Tibial nerve (tissue), 3 donors: Measurements from ENCODE around the gene STX8.

Source experiments
- POLR2A ChIP-seq, 2 donors: fragments of 450-650 bp; IDR thresholded peaks; one replicate each; pipeline ENCODE4 v1.6.1; 2017; ENCODE audit warnings: antibody characterized with exemption in 2 of 2, mild to moderate bottlenecking in 2 of 2, moderate library complexity in 2 of 2
- TF ChIP-seq, protein P1 (sequence below), 5 experiments: fragments of 200-600 bp in 3 of 5; fragments of 450-650 bp in 2 of 5; sonication (generic) in 3 of 5; IDR thresholded peaks; one replicate each; pipeline ENCODE4 v1.5.1; 2016 to 2019; ENCODE audit warnings: antibody characterized with exemption in 5 of 5, mild to moderate bottlenecking in 3 of 5, moderate library complexity in 2 of 5

DNA sequence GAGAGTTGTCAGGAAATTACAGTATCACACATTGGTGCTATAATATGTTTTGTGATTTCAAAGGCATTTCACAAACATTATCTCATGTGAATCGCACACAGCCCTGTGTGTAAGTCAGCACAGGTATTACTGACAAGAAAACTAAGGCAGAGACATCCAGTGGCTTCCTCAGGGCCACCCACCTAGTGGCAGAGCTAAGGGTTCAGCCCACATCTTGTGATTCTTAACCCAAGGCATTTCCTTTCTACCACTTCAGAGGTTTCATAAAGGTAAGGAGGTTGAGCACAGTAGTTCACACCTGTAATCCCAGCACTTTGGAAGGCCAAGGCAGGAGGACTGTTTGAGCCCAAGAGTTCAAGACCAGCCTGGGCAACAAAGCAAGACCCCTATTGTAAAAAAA, 58.2 kb downstream of the STX8 start:
- no peak for TF ChIP-seq POLR2A (IDR thresholded peaks at IDR 0.05)
- TF ChIP-seq, protein P1, sequence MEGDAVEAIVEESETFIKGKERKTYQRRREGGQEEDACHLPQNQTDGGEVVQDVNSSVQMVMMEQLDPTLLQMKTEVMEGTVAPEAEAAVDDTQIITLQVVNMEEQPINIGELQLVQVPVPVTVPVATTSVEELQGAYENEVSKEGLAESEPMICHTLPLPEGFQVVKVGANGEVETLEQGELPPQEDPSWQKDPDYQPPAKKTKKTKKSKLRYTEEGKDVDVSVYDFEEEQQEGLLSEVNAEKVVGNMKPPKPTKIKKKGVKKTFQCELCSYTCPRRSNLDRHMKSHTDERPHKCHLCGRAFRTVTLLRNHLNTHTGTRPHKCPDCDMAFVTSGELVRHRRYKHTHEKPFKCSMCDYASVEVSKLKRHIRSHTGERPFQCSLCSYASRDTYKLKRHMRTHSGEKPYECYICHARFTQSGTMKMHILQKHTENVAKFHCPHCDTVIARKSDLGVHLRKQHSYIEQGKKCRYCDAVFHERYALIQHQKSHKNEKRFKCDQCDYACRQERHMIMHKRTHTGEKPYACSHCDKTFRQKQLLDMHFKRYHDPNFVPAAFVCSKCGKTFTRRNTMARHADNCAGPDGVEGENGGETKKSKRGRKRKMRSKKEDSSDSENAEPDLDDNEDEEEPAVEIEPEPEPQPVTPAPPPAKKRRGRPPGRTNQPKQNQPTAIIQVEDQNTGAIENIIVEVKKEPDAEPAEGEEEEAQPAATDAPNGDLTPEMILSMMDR (IDR thresholded peaks at IDR 0.05), result no peak
